HG02943 (cell line): Measurements from ENCODE around the gene ADRA2C.

Source experiments
- ATAC-seq: cut with Tn5 transposase; IDR thresholded peaks from one replicate; pipeline ENCODE4 v1.9.1; 2021; ENCODE audit warnings: mild to moderate bottlenecking, low read depth, moderate library complexity; ENCODE audit not compliant: unreplicated experiment

ADRA2C gene

DNA sequence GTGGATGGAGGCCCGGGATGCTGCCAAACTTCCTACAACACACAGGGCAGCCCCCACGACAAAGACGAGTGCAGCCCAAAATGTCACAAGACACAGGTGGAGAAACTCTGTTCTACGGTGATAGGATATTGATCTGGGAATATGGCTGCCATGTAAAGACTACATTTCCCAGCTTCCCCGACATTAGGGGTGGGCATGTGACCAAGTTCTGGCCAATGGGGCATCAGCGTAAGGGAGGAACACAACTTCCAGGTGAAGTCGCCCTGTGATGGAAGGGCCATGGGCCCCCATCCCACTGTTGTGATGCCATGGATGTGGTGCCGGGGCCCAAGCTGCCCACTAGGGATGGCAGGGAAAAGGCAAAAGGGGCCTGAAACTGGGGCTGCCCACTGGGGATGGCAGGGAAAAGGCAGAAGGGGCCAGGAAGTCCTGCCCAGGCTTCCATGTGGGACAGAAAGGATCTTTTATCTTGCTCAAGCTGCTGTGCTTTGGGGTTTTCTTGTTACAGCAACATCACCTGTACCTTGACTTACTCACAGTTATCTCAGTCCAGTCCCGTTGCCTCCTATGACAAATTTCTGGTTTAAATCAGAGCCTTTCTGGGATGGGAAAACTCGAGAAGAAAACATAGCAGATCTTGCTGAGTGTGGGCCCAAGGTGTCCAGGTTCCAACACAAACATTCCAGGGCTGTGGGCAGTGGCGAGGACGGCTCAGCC lies 9.7 kb upstream of the ADRA2C start:
- ATAC-seq, result no peak

DNA sequence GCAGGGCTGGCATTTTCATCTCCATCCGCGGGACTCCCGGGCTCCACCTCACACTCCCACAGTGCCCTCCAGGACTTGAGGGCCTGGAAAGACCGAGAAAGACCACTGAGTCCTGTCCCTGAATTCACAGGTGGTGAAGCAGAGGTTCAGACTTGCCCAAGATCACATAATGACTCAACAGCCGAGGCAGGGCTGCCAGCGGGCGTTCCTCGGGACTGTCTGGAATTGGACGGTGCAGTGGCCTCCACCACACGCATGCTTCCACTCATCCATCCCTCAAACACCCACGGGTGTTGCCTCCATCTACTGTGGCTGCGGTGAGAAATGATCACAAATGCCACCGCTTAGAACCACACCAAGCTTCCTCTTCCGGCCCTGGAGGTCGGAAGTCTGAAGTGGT lies 6.9 kb upstream of the ADRA2C start:
- ATAC-seq, result no peak

DNA sequence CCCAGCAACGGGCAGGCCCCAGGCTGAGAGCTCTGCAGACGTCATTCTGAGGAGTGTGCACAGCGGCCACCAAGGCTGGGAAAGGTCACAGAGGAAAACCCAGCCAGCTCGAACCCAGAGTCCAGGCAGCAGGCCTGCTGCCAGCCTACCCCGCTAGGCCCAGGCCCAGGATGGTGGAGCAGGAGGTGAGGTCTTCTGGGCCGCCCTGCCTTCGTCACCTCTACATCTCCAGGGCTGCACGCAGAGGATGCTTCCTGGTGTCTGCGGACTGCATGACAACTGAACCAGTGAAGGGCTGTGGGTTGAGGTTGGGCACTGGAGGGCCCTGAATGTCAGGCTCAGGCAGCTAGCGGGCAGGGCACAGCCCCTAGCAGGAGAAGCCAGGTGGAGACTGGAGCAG lies 5.8 kb upstream of the ADRA2C start:
- ATAC-seq, result no peak

DNA sequence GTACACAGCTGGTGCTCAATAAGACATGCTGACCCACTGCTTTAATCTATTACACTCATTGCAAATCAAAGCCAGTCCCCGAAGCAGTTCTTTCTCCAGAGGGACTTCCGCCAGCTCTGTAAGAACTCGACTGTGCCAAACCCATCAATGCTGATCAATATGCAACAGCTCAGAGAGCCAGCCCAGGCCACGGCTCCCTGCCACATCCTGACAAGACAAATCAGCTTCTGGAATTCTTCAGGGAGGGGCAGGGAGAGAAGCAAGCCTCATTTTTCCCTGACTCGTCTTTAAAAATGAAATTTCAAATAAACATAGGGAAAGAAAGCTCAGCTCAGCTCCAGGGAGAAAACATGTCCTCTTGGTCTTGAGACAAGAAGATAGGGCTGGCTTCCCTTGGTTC lies 5.3 kb upstream of the ADRA2C start:
- no peak for ATAC-seq

DNA sequence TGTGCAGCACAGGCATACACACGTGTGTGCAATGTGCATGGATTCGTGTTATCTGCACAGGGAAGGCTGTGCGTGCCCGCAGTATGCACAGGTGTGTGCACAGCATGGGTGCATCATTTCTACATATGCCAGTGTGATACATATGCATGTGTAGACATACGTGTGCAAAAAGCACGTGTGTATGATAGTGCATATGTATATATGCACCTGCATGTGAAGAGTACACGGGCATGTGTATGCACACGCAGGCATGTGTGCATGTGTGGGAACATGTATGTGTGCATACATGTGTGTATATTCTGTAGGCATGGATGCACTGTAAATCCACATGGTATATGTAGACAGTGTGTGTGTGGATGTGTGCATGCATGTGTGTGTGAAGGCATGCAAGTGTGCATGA lies 3.9 kb upstream of the ADRA2C start:
- ATAC-seq, result no peak

DNA sequence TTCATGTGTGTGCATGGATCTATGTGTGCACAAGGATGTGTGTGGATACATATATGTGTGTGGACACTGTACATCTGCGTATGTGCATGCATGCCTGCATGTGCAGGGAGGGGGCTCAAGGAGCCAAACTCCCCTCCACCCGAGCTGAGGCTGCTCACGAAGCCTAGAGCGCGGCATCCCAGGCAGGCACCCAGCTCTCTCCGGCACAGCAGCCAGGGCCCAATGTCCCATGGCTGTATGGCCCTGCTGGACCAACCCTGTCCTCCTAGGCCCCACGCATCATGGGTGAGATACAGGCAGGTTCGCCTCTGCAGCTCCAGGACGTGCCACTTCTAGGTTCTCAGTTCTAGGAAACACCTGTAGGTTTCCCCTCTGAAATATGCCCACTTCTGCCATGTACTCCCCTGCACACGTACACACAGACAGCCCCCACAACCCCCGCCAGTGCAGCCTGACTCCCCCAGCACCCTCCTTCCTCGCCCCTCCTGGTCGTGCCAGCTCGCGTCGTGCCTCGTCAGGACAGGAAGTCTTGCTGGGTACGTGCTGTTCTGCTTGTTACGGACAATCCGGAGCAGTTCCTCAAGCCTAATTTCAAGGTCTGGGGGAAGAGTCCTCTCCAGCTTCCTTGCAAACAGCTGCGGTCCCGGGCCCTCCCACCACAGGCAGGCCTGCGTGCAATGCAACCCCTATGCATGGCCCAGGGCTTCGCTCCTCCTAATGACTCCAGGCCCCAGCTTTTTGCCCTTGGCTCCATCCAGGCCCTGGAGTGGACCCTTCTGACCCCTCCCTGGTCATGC lies 3.2 kb upstream of the ADRA2C start:
- no peak for ATAC-seq

DNA sequence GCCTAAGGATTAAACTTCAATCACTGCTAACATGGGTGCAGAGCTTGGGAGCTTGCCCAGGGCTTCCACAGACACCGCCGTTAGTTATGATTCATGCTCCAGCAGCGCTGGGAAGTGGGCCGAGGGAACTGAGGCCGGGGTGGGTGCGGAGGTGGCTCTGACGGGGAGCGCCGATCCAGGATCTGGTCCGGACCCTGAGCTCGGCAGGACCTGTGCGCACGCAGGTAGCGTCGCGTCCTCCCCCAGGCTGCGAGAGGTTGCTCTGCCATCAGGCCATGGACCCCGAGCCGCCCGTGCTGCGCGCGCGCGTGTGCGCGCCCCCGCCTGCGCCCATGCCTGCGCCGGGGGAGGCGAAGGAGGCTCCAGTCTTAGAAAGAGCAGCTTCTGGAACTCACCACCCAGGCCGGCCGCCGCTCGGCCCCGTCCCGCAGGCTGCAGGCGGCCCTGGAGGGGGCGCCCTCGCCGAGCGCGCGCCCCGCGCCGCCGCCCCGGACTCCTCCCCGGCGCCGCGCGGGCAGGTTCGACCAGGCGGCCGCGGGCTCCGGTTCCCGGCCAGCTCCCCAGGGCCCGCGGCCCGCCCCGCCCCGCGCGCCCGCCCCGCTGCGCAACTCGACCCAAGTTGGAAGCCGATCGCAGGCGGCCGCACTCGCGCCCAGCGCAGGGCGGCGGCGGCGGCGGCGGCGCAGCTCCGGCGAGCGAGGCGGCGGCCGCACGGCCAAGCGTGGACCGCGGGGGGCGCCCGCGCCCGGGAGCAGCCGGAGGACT lies 732 bp upstream of the ADRA2C start:
- ATAC-seq, result no peak

DNA sequence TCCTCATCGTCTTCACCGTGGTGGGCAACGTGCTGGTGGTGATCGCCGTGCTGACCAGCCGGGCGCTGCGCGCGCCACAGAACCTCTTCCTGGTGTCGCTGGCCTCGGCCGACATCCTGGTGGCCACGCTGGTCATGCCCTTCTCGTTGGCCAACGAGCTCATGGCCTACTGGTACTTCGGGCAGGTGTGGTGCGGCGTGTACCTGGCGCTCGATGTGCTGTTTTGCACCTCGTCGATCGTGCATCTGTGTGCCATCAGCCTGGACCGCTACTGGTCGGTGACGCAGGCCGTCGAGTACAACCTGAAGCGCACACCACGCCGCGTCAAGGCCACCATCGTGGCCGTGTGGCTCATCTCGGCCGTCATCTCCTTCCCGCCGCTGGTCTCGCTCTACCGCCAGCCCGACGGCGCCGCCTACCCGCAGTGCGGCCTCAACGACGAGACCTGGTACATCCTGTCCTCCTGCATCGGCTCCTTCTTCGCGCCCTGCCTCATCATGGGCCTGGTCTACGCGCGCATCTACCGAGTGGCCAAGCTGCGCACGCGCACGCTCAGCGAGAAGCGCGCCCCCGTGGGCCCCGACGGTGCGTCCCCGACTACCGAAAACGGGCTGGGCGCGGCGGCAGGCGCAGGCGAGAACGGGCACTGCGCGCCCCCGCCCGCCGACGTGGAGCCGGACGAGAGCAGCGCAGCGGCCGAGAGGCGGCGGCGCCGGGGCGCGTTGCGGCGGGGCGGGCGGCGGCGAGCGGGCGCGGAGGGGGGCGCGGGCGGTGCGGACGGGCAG lies 792 bp downstream of the ADRA2C start:
- ATAC-seq, result no peak

DNA sequence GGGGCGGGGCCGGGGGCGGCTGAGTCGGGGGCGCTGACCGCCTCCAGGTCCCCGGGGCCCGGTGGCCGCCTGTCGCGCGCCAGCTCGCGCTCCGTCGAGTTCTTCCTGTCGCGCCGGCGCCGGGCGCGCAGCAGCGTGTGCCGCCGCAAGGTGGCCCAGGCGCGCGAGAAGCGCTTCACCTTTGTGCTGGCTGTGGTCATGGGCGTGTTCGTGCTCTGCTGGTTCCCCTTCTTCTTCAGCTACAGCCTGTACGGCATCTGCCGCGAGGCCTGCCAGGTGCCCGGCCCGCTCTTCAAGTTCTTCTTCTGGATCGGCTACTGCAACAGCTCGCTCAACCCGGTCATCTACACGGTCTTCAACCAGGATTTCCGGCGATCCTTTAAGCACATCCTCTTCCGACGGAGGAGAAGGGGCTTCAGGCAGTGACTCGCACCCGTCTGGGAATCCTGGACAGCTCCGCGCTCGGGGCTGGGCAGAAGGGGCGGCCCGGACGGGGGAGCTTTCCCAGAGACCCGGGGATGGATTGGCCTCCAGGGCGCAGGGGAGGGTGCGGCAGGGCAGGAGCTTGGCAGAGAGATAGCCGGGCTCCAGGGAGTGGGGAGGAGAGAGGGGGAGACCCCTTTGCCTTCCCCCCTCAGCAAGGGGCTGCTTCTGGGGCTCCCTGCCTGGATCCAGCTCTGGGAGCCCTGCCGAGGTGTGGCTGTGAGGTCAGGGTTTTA lies 1.5 kb downstream of the ADRA2C start:
- no peak for ATAC-seq

DNA sequence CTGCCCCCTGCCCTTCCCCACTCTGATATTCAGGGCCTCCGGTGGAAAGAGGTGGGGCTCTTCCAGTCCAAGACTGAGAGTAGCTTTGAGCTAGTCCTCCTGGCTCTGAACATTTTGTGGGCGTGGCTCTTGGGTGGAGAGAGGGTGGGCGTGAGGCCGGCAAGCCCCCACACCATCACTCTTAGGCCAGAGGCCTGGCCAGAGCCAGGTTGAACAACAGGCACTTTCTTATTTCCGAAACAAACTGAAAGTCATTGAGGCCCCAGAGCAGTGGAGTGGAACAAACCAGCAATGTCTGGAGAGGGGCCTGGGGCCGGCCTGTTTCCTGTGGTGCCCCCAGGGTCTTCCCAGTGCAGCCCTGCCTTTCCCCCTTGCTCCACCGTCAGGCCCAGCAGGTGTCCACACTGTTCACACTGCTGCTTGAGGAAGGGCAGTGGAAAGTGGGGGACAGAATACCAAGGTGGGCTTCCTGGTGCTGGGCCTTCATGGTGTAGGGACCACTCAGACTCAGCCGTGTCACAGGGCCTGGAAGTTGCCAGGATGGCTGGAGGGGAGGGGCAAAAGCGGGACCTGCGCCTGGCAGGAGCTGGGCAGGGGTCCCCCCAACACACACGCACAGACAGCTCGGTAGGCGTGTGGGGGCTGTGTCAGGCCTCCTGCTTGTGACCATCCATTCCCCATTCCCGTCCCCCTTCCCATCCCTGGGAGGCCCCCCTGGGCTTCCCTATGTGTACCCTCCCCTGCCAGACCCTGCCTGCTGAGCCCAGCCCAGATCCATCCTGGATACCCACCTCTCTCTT lies 2.9 kb downstream of the ADRA2C start:
- ATAC-seq, result no peak

DNA sequence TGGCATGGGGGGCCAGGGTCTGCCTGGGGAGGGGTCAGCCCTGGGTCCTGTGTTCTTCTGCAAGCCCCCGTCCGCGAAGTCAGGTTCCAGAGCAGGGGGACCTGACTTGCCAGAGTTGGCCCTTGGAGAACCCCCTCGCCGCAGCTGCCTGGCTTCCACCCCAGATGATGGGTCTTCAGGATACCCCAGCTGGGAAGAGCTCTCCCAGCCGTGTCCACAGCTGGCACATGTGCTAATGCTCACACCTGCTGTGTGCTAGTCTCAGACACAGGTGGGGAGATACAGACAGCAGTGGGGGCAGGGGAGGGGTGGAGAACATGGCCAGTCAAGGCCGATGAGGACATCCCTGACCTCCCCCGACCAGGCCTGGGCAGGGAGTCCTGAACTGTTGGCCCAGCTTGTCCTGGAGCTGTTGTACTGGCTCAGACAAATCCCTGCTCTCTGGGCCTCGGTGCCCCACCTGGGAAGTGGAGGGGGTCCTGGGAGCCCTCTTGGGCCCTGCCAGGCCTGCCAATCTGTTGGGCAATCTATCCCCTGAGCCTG lies 3.5 kb downstream of the ADRA2C start:
- ATAC-seq, result no peak

DNA sequence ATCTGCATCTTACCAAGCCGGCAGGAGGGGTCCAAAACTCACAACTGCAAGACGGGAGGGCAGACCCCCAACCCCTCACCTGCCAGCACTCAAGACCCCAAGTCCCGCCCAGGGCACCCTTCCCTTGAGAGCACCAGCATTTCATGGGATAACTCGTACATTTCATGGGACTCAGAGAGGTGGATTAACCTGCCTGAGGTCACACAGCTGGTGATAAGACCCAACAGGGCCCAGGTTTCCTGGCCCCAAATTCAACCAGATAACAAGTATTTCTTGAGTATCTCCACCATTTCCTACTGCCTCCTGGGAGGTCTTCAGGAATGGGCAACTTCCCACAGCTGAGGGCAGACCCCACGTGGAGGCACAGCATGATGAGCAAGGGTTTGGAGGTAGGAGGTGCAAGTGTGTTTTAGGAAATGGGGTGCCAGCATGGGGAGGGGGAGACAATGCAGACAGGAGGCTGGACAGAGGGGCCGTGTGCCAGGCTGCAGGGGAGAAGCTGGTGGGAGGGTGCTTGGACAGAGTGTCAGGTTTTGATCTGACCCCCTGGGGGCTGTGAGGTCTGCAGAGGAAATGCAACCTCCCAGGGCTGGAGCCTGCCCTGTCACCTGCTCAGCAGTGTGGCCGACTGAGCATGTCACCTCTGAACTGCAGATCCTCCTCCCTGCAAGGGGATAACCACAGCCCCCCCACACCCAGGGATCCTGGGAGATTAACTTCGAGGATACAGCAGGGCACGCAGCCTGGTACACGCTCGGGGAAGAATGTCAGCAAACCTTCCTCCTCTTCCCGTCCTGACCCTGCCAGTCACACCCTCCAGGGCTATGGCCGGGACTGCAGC lies 4.4 kb downstream of the ADRA2C start:
- ATAC-seq, result no peak

DNA sequence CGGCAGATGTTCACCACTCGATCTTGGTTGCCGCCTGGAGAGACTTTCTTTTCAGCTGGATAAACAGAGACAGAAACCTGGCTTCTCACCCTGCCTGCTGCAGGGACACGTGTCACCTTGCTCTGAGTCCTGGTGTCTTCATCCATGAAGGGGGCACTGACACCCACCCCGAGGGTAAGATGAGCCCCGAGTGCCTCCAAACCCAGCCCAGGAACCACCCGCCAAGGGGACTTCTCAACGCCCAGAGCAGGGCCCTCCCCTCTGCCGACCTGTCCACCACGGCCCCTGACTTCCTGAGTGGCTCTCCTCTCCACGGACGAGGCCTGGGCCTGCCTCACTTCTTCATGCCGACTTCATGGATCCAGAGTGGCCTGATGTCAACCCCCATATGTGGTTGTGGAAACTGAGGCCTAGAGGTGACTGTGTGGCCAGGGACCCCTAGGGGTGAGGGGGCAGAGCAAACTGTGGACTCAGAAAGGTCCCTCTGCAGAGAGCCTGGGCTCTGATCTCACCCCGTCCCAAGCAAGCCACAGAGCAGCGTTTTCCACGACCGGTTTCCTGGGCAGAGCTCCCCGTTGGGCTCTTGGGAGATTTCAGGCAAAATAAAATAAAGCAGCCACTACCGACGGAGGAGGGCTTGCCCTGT lies 5.1 kb downstream of the ADRA2C start:
- ATAC-seq, result no peak

DNA sequence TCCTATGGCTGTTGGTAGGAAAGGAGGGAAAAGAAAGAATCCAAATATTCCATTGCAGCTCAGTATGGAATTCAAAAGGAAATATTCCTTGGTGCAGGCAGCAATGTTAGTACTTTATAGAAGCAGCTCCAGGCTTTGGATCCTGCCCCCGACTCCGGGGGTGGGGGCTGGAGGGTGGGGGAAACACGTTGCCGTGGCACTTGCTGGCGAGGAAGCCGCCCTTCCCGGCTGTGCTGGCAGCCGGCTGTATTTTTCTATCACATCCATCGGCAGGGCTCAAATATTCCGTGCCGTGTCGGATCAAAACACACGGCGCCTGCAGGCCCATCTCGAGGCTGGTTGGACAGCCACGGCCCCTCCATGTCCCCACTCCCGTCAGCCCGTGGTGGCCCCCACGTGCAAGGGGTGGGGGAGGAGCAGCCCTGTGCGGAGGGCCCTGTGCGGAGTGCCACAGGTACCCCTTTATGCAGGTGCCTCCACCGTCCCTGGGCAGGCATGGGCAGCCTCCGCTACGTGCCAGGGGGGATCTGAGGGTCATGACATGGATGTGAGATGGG lies 5.8 kb downstream of the ADRA2C start:
- no peak for ATAC-seq

DNA sequence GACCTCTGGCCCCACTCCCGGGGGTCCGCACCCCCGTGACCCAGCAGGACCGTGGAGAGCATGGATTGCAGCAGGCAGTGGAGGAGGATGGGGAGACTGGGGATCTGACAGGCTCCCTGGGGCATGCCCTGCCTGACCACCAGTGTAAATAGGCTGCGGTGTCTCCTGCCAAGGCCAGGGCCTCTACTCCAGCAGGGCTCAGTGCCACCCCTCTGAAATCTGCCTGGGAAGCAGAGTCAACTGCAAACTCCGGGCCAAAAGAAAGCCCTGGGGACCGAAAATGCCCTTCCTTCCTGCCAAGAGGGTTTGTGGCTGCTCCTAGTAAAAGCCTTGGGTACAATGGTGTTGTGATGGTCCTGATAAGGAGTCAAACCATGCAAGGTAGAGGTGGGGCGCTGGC lies 6.4 kb downstream of the ADRA2C start:
- no peak for ATAC-seq

DNA sequence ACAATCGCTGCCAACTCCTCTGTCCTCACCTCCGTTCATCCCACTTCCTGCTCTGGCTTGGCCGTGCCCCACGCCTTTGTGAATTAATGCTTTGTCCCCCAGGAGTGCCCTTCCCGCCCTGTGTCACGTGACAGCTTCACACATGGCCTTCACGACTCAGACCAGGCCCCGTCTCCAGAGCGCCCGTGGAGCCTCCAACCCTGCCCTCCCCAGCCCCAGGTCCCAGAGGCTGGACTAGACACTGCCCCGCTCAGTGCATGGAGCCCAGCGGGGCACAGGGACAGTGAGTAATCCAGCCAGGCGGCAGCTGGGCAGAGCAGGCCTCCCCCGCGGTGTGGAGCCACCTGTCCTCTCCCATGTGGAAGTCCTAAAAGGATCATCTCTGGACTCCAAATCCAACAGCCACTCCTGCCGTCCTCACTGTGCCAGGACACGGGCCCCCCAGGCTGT lies 7.4 kb downstream of the ADRA2C start:
- no peak for ATAC-seq

DNA sequence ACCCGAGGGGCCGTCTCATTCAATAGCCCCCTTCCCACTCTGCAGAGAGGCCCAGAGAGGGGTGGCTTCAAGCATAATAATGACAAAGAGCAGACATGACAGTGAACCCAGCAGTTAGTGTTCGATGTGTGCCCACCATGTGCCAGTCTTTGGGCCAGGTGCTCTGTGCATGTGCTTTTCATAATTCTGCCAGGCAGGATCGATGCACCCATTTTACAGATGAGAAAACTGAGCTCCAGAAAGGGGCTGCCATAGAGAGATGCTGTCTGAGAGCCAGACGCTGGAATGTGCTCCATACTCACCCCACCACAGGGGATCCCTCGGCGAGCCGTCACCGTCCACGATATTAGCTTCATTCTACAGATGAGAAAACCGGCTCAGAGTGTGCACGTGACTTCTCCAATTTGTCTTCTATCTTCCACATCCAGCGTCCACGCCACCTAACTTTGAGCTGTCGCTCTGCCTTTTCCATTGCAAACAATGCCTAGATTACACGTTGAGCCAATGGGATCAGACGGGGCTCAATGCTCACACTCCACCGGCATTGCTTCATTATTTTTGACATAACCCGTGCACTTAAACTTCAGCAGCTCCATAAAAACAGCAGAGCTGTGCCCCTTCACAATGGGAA lies 8.2 kb downstream of the ADRA2C start:
- ATAC-seq, result no peak
